22Rv1 (cell line): ENCODE measurements around the gene ILDR2.

Experiments used
- CTCF ChIP-seq: fragments of 450-650 bp; IDR thresholded peaks from 2 replicates; pipeline ENCODE4 v1.5.1; 2017; ENCODE audit warnings: mild to moderate bottlenecking
- ZFX ChIP-seq: fragments of 450-650 bp; IDR thresholded peaks from 2 replicates; pipeline ENCODE4 v1.6.1; 2017; ENCODE audit warnings: antibody characterized with exemption, borderline replicate concordance

GRCh38 chr1:166907051-166907450, 68.3 kb downstream of the ILDR2 start:
- TF ChIP-seq CTCF (no peak), ZFX (no peak)
